Transverse colon (tissue), 4 donors: Measurements from ENCODE around the gene POU3F4. TPM values are rescaled to one million over a fixed set of nuclear protein-coding genes. Genes with fewer than 3 reads are reported as not detected.

Experiments
- DNase-seq: peaks from one replicate; pipeline ENCODE4 v3.0.0-alpha.2; 2019
- H3K27ac ChIP-seq, 4 donors: fragments of 200-600 bp; sonication (generic); 2 replicates each; pipeline ENCODE4 v1.5.1; 2016 to 2018; ENCODE audit warnings: inconsistent platforms in 4 of 4
- H3K27me3 ChIP-seq: fragments of 200-600 bp; sonication (generic); 2 replicates; pipeline ENCODE4 v1.5.1; 2017; ENCODE audit warnings: inconsistent platforms
- H3K36me3 ChIP-seq, 4 donors: fragments of 200-600 bp; sonication (generic); 2 replicates each; pipeline ENCODE4 v1.5.1; 2017 to 2019; ENCODE audit warnings: inconsistent platforms in 4 of 4
- H3K4me1 ChIP-seq, 4 donors: fragments of 200-600 bp; sonication (generic); 2 replicates each; pipeline ENCODE4 v1.5.1; 2017 to 2020; ENCODE audit warnings: inconsistent platforms in 4 of 4
- H3K4me3 ChIP-seq, 4 donors: fragments of 200-600 bp; sonication (generic); 1 replicate in 1 of 4; 2 replicates in 3 of 4; pipeline versions ENCODE4 v1.5.1 to v1.6.1; 2017 to 2019; ENCODE audit warnings: inconsistent platforms in 4 of 4
- H3K9me3 ChIP-seq, 2 donors: fragments of 200-600 bp; sonication (generic); 2 replicates each; pipeline ENCODE4 v1.5.1; 2017 to 2019; ENCODE audit warnings: inconsistent platforms in 2 of 2
- CTCF ChIP-seq, 5 experiments: fragments of 200-600 bp in 3 of 5; fragments of 450-650 bp in 2 of 5; sonication (generic) in 3 of 5; IDR thresholded peaks; 1 replicate in 2 of 5; 2 replicates in 3 of 5; pipeline ENCODE4 v1.5.1; 2016 to 2017; ENCODE audit warnings: antibody characterized with exemption in 5 of 5, inconsistent platforms in 3 of 5, mild to moderate bottlenecking in 2 of 5, moderate library complexity in 1 of 5
- EP300 ChIP-seq: sonication (generic); formaldehyde crosslinking; IDR thresholded peaks from one replicate; pipeline ENCODE4 v1.6.1; 2017; ENCODE audit warnings: antibody characterized with exemption, low read depth
- POLR2A ChIP-seq: fragments of 450-650 bp; IDR thresholded peaks from one replicate; pipeline ENCODE4 v1.6.1; 2016; ENCODE audit warnings: antibody characterized with exemption, mild to moderate bottlenecking, moderate library complexity
- POLR2AphosphoS5 ChIP-seq, 3 donors: sonication (generic); formaldehyde crosslinking; IDR thresholded peaks; one replicate each; pipeline ENCODE4 v1.6.1; 2016; ENCODE audit warnings: antibody characterized with exemption in 3 of 3
- WGBS, 2 donors: methylation state at CpG; one replicate each; pipeline ENCODE4 v1.1.5; 2018; ENCODE audit warnings: low coverage in 1 of 2; 5-methylcytosine and 5-hydroxymethylcytosine counted together
- in situ Hi-C, 4 donors: fragments of 200-750 bp; cut with MboI; loops; one replicate each; pipeline versions ENCODE4 v1.15.0 to v1.15.1; 2017; ENCODE audit warnings: low sequenced_read_pairs in 3 of 4, low pct_ligation_motif_present in 1 of 4, low pct_unique_long_range_greater_than_20kb in 1 of 4
- intact Hi-C: fragments of 100-400 bp; cut with DNase I; formaldehyde crosslinking; loops from one replicate; pipeline ENCODE4 v1.15.1; 2023; ENCODE audit warnings: low total_unique reads
- total RNA-seq, 4 donors: library from RNA; depleted of rRNA; stranded (reverse); fragments of >200 nt; gene quantifications; one replicate each; pipeline ENCODE4 v1.1.0, GENCODE V29; 2016

POU3F4 gene
- total RNA-seq = under 1 TPM in 1 of 4 donors, not detected in 3; 0.14 TPM

- Histone ChIP-seq H3K9me3 (no peaks in the 10 kb centered on the region), H3K27me3 (peaks cover 19% of the 10 kb centered on the region), H3K4me3 (peak within 1 kb of the TSS in 1 of 4 donors; percentile 26), H3K27ac (peak within 1 kb of the TSS in 1 of 4 donors; percentile 21), H3K36me3 (no peaks in the 10 kb centered on the region), H3K4me1 (no peaks in the 10 kb centered on the region)
- 73% methylated on average over 24 of the region's 25 CpGs; no CpG with 5 or more reads in 1 of the 2 donors for WGBS, 2 donors
- no peak for DNase-seq
- intact Hi-C loops (no loop called here), in situ Hi-C loops (no loop called here)
- TF ChIP-seq POLR2AphosphoS5 (IDR thresholded peaks at IDR 0.05) (no peak), EP300 (no peak), CTCF (IDR thresholded peaks at IDR 0.05) (no peak), POLR2A (no peak)
Measured at GRCh38 chrX:83508006-83508405, at the start of gene POU3F4. TSS of gene POU3F4 (plus strand) at chrX:83508290. CDS start at chrX:83508325, 35 bp downstream.

GRCh38 chrX:83469551-83469950, 38.5 kb upstream of the POU3F4 start:
- intact Hi-C loops = no loop called here
- DNase-seq = peak; percentile 9
- TF ChIP-seq CTCF (IDR thresholded peaks at IDR 0.05) (peak in 3 of 5 experiments; percentile 15 to 31 (median 25)), POLR2AphosphoS5 (IDR thresholded peaks at IDR 0.05) (no peak)

GRCh38 chrX:83495898-83496297, 12.2 kb upstream of the POU3F4 start:
- Histone ChIP-seq H3K27me3 (no peaks in the 10 kb centered on the region), H3K4me3 (no peak overlapping the region), H3K4me1 (no peaks in the 10 kb centered on the region), H3K9me3 (no peaks in the 10 kb centered on the region), H3K27ac (no peak overlapping the region), H3K36me3 (no peaks in the 10 kb centered on the region)
- no peak for DNase-seq
- intact Hi-C loops = no loop called here
- 20 to 52% methylated on average over 1 to 2 of the region's 2 CpGs for WGBS, 2 donors
- TF ChIP-seq POLR2A (no peak), POLR2AphosphoS5 (IDR thresholded peaks at IDR 0.05) (no peak), CTCF (IDR thresholded peaks at IDR 0.05) (no peak), EP300 (no peak)
- in situ Hi-C loops = no loop called here

More at GRCh38 chrX:83469551-83469950, 38.5 kb upstream of the POU3F4 start:
- Histone ChIP-seq H3K4me1 (no peaks in the 10 kb centered on the region), H3K36me3 (no peaks in the 10 kb centered on the region), H3K9me3 (no peaks in the 10 kb centered on the region), H3K4me3 (no peak overlapping the region), H3K27me3 (no peaks in the 10 kb centered on the region), H3K27ac (no peak overlapping the region)
- in situ Hi-C loops = no loop called here

- H3K27ac ChIP-seq = no peak overlapping the region
- intact Hi-C loops (no loop called here), in situ Hi-C loops (no loop called here)
- TF ChIP-seq CTCF (IDR thresholded peaks at IDR 0.05) = no peak
- TF ChIP-seq POLR2A = no peak
- TF ChIP-seq POLR2AphosphoS5 (IDR thresholded peaks at IDR 0.05) = no peak
- TF ChIP-seq EP300 = no peak
- no peak overlapping the region for H3K4me3 ChIP-seq
- no peaks in the 10 kb centered on the region for H3K27me3 ChIP-seq
- 30% methylated on average over 9 of the region's 9 CpGs; no CpG with 5 or more reads in 1 of the 2 donors for WGBS, 2 donors
- H3K4me1 ChIP-seq = no peaks in the 10 kb centered on the region
- no peaks in the 10 kb centered on the region for H3K36me3 ChIP-seq
- no peaks in the 10 kb centered on the region for H3K9me3 ChIP-seq
- DNase-seq = no peak
Measured at GRCh38 chrX:83501003-83501402, 7.1 kb upstream of the POU3F4 start.
